KOPT-K1 (cell line): Measurements from ENCODE around the gene OSBPL1A.

Experiments
- H3K27ac ChIP-seq: fragments of 200-600 bp; sonication (generic); 2 replicates; pipeline ENCODE4 v1.5.1; 2016; ENCODE audit warnings: antibody characterized with exemption, mild to moderate bottlenecking, low read depth, low read length; ENCODE audit not compliant: poor library complexity, severe bottlenecking
- H3K36me3 ChIP-seq: fragments of 200-600 bp; sonication (generic); 2 replicates; pipeline ENCODE4 v1.5.1; 2017; ENCODE audit warnings: antibody characterized with exemption, mild to moderate bottlenecking, low read length, moderate library complexity; ENCODE audit not compliant: insufficient read depth
- H3K9me3 ChIP-seq: fragments of 200-600 bp; sonication (generic); 2 replicates; pipeline ENCODE4 v1.5.1; 2017; ENCODE audit warnings: antibody characterized with exemption, low read length, mild to moderate bottlenecking; ENCODE audit not compliant: insufficient read depth, poor library complexity, severe bottlenecking

The OSBPL1A gene

DNA sequence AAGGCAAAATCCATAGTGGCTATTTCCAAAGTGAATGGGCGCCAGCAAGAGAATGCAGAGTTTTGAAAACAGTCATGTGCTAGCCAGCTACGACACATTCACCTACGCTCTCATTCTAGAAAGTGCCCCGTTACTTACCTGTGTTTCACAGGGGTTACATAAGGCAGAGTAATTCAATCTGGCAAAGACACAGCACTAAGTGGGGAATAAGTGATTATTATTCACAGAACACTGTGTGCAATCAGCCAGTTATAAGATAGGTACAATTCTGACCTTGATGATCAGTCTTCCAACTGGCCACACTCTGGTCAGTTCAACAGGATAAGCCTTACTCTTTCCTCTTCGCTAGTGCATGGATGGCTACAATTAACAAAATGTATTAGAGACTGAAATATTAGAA lies 152.9 kb downstream of the OSBPL1A start:
- H3K9me3 ChIP-seq, result no peaks in the 10 kb centered on the region
- H3K27ac ChIP-seq, result no peak overlapping the region
- H3K36me3 ChIP-seq, result no peaks in the 10 kb centered on the region

GRCh38 chr18:24243677-24244076 lies 153.9 kb downstream of the OSBPL1A start:
- Histone ChIP-seq H3K9me3 (no peaks in the 10 kb centered on the region), H3K27ac (no peak overlapping the region), H3K36me3 (no peaks in the 10 kb centered on the region)

DNA sequence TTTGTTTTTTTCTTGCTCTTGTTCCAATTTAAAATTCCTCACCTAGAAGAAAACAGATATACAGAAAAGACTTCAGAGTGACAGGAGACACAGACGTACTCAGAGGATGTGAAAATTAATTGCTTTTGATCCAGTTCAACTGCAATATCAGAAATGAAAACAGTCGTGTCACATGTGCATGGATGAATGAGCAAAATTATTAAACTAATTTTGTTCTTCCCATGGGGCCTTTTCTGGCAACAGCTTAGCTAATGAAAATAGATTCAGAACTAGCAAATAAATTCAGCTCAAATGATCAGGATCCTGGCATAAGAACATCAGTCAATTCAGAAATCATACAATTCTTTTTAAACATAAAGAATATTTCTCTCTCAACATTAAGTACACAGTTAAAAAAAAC lies 158.3 kb downstream of the OSBPL1A start:
- Histone ChIP-seq H3K36me3 (no peaks in the 10 kb centered on the region), H3K9me3 (no peaks in the 10 kb centered on the region), H3K27ac (no peak overlapping the region)

DNA sequence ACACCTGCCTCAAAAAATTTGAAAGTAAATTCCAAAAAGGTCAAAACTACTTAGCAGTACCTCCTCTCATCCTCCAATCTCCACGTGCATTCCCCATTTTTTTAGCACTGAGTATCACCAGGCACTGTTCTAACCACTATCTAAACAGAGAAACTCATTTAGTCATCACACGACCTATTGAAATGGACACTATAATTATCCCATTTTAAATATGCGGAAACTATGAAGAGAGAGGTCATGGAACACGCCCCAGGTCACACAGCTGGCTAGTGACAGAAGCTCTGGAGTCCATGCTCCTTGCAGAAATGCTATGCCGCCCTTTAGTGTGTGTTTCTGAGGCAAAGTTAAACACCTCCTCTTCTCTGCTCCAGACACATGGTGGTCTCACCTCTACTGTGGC lies 159.2 kb downstream of the OSBPL1A start:
- Histone ChIP-seq H3K36me3 (no peaks in the 10 kb centered on the region), H3K27ac (no peak overlapping the region), H3K9me3 (no peaks in the 10 kb centered on the region)

DNA sequence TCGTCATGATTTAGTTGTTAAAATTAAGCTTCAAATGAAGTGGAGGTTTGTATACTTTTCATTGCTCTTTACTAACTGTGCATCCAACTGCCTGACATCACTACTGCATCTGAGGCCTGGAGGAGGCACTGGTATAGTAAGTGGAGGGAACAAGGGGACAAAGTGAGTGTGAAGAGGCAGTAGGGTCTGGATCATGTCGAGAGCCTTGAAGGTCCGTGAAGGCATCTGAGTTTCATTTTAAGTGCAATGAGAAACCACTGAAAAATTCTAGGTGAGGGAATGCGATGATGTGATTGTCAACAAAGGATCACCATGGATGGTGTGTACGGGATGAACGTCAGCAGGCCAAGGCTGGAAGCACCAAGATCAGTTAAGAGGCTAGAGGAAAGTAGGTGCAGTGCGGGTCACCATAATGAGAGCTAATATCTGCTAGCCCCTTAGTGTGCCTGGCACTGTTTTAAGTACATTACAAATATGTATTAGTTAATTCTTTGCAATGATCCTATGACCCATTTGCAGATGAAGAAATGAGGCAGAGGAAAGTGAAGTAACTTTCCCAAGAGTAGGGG lies 162.7 kb downstream of the OSBPL1A start:
- no peak overlapping the region for H3K27ac ChIP-seq
- no peaks in the 10 kb centered on the region for H3K36me3 ChIP-seq
- H3K9me3 ChIP-seq, result no peaks in the 10 kb centered on the region

DNA sequence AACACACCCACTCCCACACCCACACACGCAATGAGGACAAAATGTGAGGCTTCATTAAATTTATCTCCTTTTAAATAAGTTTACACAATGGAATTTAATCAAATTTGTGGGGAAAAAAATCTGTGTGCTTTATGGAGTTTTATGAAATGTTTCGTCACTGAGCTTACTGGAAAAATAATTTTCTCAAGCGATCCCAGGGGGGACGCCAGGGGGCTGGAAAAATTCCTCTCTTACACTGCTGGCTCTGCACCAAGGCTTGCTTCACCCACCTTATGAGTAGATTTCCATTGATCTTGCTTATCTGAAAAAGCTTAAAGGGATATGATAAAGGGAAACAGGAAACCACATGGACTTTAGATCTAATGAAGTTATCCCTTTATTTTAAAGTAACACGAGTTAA lies 163.3 kb downstream of the OSBPL1A start:
- Histone ChIP-seq H3K9me3 (no peaks in the 10 kb centered on the region), H3K36me3 (no peaks in the 10 kb centered on the region), H3K27ac (no peak overlapping the region)

GRCh38 chr18:24232800-24233199 lies 164.8 kb downstream of the OSBPL1A start:
- H3K36me3 ChIP-seq, result no peaks in the 10 kb centered on the region
- no peak overlapping the region for H3K27ac ChIP-seq
- no peaks in the 10 kb centered on the region for H3K9me3 ChIP-seq

DNA sequence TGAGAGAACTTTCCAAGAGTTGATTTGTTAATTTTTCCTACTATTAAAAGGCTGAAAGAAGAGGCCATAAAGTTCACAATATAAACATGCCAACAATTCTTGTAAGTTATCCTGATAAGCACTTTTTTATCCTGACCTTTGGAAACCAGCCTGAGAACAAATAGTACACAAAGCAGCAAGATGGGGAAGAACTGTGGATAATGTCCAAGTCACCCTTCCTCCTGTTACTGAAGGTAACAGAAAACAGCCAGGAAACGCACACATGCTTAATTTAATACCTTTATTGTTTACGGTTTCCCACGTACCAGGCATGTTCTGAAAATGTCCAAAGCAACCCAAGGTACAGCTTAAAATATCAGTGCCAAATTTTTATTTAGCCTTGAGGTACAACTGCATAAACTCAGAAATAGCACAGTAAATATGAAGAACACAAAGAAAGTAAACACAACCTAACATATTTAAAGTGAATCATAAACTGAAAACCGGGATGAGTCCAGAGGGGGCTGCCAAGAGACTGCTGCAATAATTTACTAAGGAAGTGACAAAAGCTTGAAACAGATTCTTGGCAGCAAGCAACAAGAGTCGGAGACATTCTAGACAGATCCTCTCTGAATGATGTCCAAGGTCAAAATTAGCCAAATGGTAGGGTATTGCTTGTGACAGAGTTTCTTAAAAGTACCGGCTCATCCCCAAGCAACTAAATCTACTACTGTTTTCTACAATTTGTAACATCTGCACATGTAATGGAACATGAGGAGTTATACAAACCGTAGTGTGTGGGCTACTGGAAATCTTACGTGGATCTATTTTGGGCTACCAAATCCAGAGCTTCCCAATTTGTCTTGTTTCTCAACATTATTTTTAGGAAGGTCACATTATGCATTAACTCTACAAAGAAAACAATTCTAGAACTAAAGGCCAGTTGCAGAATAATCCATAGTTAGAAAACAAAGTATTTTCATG lies 165.6 kb downstream of the OSBPL1A start:
- Histone ChIP-seq H3K27ac (no peak overlapping the region), H3K9me3 (no peaks in the 10 kb centered on the region)

DNA sequence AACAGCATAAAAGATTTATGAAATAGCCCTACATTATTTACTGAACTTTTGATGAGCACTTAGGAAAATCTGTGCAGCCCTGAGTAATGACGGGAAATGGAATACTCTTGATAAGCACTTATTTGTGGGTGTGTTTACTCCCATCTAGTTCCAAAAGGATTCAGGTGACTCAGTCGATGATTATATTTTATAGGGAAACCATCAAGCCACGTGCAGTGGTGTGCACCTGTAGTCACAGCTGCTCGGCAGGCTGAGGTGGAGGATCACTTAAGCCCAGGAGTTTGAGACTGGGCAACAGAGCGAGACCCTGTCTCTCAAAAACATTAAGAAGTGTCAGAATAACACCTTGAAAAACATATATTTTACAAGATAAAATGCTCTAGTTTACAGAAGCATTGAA lies 166.9 kb downstream of the OSBPL1A start:
- no peaks in the 10 kb centered on the region for H3K36me3 ChIP-seq
- H3K9me3 ChIP-seq, result no peaks in the 10 kb centered on the region
- H3K27ac ChIP-seq, result no peak overlapping the region

More for the DNA sequence above, 165.6 kb downstream of the OSBPL1A start:
- no peaks in the 10 kb centered on the region for H3K36me3 ChIP-seq

- Histone ChIP-seq H3K36me3 (no peaks in the 10 kb centered on the region), H3K27ac (no peak overlapping the region), H3K9me3 (no peaks in the 10 kb centered on the region)
Measured at GRCh38 chr18:24228667-24229041, 169.0 kb downstream of the OSBPL1A start.

GRCh38 chr18:24227977-24228666 lies 169.5 kb downstream of the OSBPL1A start:
- no peak overlapping the region for H3K27ac ChIP-seq
- no peaks in the 10 kb centered on the region for H3K9me3 ChIP-seq
- no peaks in the 10 kb centered on the region for H3K36me3 ChIP-seq

DNA sequence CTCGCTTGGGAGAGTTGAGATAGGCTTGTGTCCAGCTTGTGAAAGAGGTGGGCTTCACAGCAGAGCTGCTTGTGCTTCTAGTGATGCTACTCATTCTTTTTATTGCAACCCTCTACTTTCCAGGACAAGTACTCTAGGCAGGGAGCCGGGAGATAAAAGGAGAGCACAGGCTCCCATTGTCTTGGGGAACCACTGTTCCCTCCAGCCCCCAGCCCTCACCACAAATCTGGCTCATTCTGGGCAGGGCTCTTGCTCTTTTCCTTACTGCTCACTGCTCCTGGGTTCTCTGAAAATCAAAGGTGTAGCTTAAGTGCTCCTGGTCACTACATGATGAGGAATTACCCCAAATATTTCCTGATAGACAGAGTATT lies 177.3 kb downstream of the OSBPL1A start:
- no peak overlapping the region for H3K27ac ChIP-seq
- no peaks in the 10 kb centered on the region for H3K9me3 ChIP-seq
- H3K36me3 ChIP-seq, result no peaks in the 10 kb centered on the region

DNA sequence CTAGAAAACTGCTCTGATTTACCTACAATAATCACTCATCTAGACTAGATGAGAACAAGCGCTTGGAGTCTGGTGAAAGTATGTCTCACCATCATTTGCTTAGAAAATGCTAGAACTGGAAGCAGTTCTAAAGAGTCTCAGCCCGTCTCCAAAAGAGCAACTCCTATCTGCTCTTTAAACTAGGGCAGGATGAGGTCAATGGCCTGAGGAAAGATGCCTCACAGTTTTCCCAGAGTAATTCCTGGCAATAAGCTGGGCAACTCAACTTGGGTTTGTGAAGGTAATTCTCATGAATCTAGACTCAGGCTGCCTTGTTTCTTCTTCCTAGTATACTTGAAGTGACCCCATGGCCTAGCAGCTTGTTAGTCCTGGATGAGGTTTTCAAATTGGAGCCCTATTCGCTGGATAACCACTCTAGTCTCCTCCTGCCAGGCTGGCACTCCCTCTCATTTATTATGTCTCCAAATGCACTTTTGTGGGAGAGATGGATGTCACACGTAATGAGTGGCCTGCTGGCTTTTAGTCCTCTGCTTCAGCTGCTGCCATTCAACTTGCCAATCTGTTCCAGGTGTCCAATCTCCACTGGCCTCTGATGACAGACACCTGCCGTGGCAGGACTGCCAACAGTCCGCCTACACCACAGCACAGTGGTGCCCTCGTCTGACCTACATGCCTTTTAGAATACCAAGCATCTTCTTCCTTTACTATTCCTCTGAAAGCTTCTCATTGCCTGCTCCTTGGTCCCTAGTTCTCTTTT lies 177.9 kb downstream of the OSBPL1A start:
- Histone ChIP-seq H3K27ac (no peak overlapping the region), H3K36me3 (no peaks in the 10 kb centered on the region), H3K9me3 (no peaks in the 10 kb centered on the region)

- Histone ChIP-seq H3K36me3 (no peaks in the 10 kb centered on the region), H3K27ac (no peak overlapping the region), H3K9me3 (no peaks in the 10 kb centered on the region)
Measured at GRCh38 chr18:24214913-24215312, 182.7 kb downstream of the OSBPL1A start.

DNA sequence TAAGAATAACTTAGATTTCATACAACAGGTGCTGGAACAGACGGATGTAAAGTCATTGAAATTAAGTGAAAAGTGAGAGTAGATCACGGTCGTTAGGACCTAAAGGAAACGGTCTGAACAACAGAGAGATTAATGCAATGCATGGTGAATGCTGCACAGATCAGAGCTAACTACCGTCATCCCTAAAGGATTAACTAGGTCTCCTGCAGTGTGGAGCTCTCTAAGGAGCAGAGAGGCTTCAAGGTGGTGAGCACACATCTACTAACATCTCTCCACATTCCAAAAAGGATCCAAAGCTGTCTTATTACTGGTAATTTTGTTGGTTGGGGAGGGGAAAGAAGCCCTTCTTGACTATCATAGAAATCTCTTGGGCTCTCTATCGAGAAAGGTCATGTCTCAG lies 183.5 kb downstream of the OSBPL1A start:
- H3K9me3 ChIP-seq, result no peaks in the 10 kb centered on the region
- H3K36me3 ChIP-seq, result no peaks in the 10 kb centered on the region
- no peak overlapping the region for H3K27ac ChIP-seq
